GM23338 (cell line): ENCODE measurements around the gene TMPRSS11D. TPM values are rescaled to one million over a fixed set of nuclear protein-coding genes. Genes with fewer than 3 reads are reported as not detected.

Experiments
- ATAC-seq: fragments of 200-7000 bp; cut with Tn5 transposase; 3 replicates; pipeline ENCODE4 v1.9.1; 2020
- DNase-seq: peaks from one replicate; pipeline ENCODE4 v3.0.0-alpha.2; 2015; ENCODE audit warnings: low spot score
- H2AFZ ChIP-seq: fragments of 200-600 bp; sonication (generic); 2 replicates; pipeline ENCODE4 v1.8.0; 2016; ENCODE audit warnings: antibody characterized with exemption, mild to moderate bottlenecking, moderate library complexity
- H3F3A ChIP-seq: fragments of 200-600 bp; sonication (generic); replicated peaks from 2 replicates; pipeline ENCODE4 v1.8.0; 2017; ENCODE audit warnings: antibody characterized with exemption, mixed run types, low read depth
- H3K27ac ChIP-seq: fragments of 200-600 bp; sonication (generic); 2 replicates; pipeline ENCODE4 v1.6.1; 2016; ENCODE audit warnings: low read depth
- H3K27me3 ChIP-seq: fragments of 200-600 bp; sonication (generic); 2 replicates; pipeline ENCODE4 v1.8.0; 2016; ENCODE audit warnings: mild to moderate bottlenecking, mixed run types, moderate library complexity; ENCODE audit not compliant: insufficient read depth
- H3K36me3 ChIP-seq: fragments of 200-600 bp; sonication (generic); 2 replicates; pipeline ENCODE4 v1.8.0; 2016; ENCODE audit warnings: mild to moderate bottlenecking; ENCODE audit not compliant: insufficient read depth
- H3K4me1 ChIP-seq: fragments of 200-600 bp; sonication (generic); 2 replicates; pipeline ENCODE4 v1.8.0; 2016; ENCODE audit warnings: mild to moderate bottlenecking, moderate library complexity; ENCODE audit not compliant: insufficient read depth
- H3K4me2 ChIP-seq: fragments of 200-600 bp; sonication (generic); 2 replicates; pipeline ENCODE4 v1.7.1; 2017; ENCODE audit warnings: mixed run types
- H3K4me3 ChIP-seq: fragments of 200-600 bp; sonication (generic); 2 replicates; pipeline ENCODE4 v1.6.1; 2016; ENCODE audit warnings: mixed run types
- H3K79me2 ChIP-seq: fragments of 200-600 bp; sonication (generic); replicated peaks from 2 replicates; pipeline ENCODE4 v1.8.0; 2017; ENCODE audit warnings: mild to moderate bottlenecking; ENCODE audit not compliant: insufficient read depth
- H3K9me2 ChIP-seq: fragments of 200-600 bp; sonication (generic); 2 replicates; pipeline ENCODE4 v1.8.0; 2017; ENCODE audit not compliant: insufficient read depth
- H4K20me1 ChIP-seq: fragments of 200-600 bp; sonication (generic); replicated peaks from 2 replicates; pipeline ENCODE4 v1.8.0; 2017; ENCODE audit warnings: mild to moderate bottlenecking; ENCODE audit not compliant: insufficient read depth
- H3K27ac Mint-ChIP-seq: 2 replicates; pipeline ENCODE4 v1.8.0; 2020; ENCODE audit warnings: inconsistent platforms, mild to moderate bottlenecking, moderate library complexity, mixed read lengths
- H3K27me3 Mint-ChIP-seq: 3 replicates; pipeline ENCODE4 v1.8.0; 2022; ENCODE audit warnings: low read depth, mild to moderate bottlenecking, moderate library complexity, mixed read lengths, inconsistent platforms; ENCODE audit not compliant: insufficient read depth, poor library complexity
- H3K36me3 Mint-ChIP-seq: 3 replicates; pipeline ENCODE4 v1.8.0; 2021; ENCODE audit warnings: low read depth, mild to moderate bottlenecking, inconsistent platforms, moderate library complexity, mixed read lengths
- H3K4me1 Mint-ChIP-seq: 3 replicates; pipeline ENCODE4 v1.8.0; 2020; ENCODE audit warnings: mild to moderate bottlenecking, inconsistent platforms, mixed read lengths
- H3K4me3 Mint-ChIP-seq: 3 replicates; pipeline ENCODE4 v1.8.0; 2021; ENCODE audit warnings: moderate library complexity, mild to moderate bottlenecking, inconsistent platforms, mixed read lengths
- H3K9me3 Mint-ChIP-seq: 3 replicates; pipeline ENCODE4 v1.8.0; 2020; ENCODE audit warnings: moderate library complexity, mild to moderate bottlenecking, inconsistent platforms, mixed read lengths
- POLR2AphosphoS5 ChIP-seq: IDR thresholded peaks from 2 replicates; pipeline ENCODE4 v1.6.1; 2016; ENCODE audit warnings: antibody characterized with exemption, low read depth
- STAT1 ChIP-seq: IDR thresholded peaks from one replicate; pipeline ENCODE4 v1.6.1; 2016; ENCODE audit warnings: antibody characterized with exemption; ENCODE audit not compliant: unreplicated experiment
- polyA plus RNA-seq: library from polyadenylated mRNA; unstranded; fragments of >200 nt; fragmentation: Nextera tagmentation; extraction: Ambion mirVana; gene quantifications from 2 replicates; pipeline ENCODE4 v1.2.1, GENCODE V29; 2016
- total RNA-seq: library from RNA; depleted of rRNA; stranded (reverse); fragments of >200 nt; shearing (Covaris generic); gene quantifications from 2 replicates; pipeline ENCODE4 v1.2.3, GENCODE V29; 2014
- TF ChIP-seq, protein P1 (sequence below), 2 experiments: fragments of 200-600 bp in 1 of 2; sonication (generic) in 1 of 2; conservative IDR thresholded peaks; 2 replicates each; pipeline versions ENCODE4 v1.5.1 to v1.6.1; 2016 to 2017; ENCODE audit warnings: antibody characterized with exemption in 2 of 2, low read depth in 2 of 2, mild to moderate bottlenecking in 2 of 2, moderate library complexity in 1 of 2
- TF ChIP-seq, protein P2 (sequence below): IDR thresholded peaks from one replicate; pipeline ENCODE4 v1.6.1; 2018; ENCODE audit warnings: antibody characterized with exemption; ENCODE audit not compliant: unreplicated experiment
- TF ChIP-seq, protein P3 (sequence below): fragments of 250-450 bp; sonication (Bioruptor Pico); IDR thresholded peaks from 2 replicates; pipeline ENCODE4 v1.5.0; 2020; ENCODE audit warnings: mild to moderate bottlenecking, moderate library complexity

Gene TMPRSS11D
- total and polyA plus RNA-seq, 2 experiments from 2014 or later = not detected

- no peaks in the 10 kb centered on the region for H3K9me2 ChIP-seq
- no peaks in the 10 kb centered on the region for H3K36me3 ChIP-seq
- Mint-ChIP-seq H3K27ac (no peak overlapping the region), H3K4me1 (peaks cover 3% of the 10 kb centered on the region; the same call in 2 of the 3 replicates), H3K4me3 (no peak overlapping the region), H3K27me3 (no peaks in the 10 kb centered on the region), H3K36me3 (no peaks in the 10 kb centered on the region), H3K9me3 (no peaks in the 10 kb centered on the region)
- H2AFZ ChIP-seq = no peak overlapping the region
- no peak overlapping the region for H3K4me3 ChIP-seq
- TF ChIP-seq STAT1 = no peak
- TF ChIP-seq, protein P1, sequence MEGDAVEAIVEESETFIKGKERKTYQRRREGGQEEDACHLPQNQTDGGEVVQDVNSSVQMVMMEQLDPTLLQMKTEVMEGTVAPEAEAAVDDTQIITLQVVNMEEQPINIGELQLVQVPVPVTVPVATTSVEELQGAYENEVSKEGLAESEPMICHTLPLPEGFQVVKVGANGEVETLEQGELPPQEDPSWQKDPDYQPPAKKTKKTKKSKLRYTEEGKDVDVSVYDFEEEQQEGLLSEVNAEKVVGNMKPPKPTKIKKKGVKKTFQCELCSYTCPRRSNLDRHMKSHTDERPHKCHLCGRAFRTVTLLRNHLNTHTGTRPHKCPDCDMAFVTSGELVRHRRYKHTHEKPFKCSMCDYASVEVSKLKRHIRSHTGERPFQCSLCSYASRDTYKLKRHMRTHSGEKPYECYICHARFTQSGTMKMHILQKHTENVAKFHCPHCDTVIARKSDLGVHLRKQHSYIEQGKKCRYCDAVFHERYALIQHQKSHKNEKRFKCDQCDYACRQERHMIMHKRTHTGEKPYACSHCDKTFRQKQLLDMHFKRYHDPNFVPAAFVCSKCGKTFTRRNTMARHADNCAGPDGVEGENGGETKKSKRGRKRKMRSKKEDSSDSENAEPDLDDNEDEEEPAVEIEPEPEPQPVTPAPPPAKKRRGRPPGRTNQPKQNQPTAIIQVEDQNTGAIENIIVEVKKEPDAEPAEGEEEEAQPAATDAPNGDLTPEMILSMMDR (conservative IDR thresholded peaks at IDR 0.05; ENCODE audit: low read depth in 2 of 2) = peak; percentile 58 to 60
- peak; percentile 53 for DNase-seq
- H3K4me2 ChIP-seq = no peak overlapping the region
- no peaks in the 10 kb centered on the region for H3K4me1 ChIP-seq
- no peaks in the 10 kb centered on the region for H3F3A ChIP-seq
- H3K79me2 ChIP-seq = no peaks in the 10 kb centered on the region
- H4K20me1 ChIP-seq = no peaks in the 10 kb centered on the region
- H3K27me3 ChIP-seq = no peaks in the 10 kb centered on the region
- H3K27ac ChIP-seq = no peak overlapping the region
- ATAC-seq = peak; percentile 83
Measured at GRCh38 chr4:67871867-67872266, 11.9 kb downstream of the TMPRSS11D start.

GRCh38 chr4:67869580-67870190 is 14.1 kb downstream of the TMPRSS11D start:
- no peaks in the 10 kb centered on the region for H3K27me3 ChIP-seq
- Mint-ChIP-seq H3K27me3 (no peaks in the 10 kb centered on the region), H3K9me3 (no peaks in the 10 kb centered on the region), H3K4me1 (no peaks in the 10 kb centered on the region), H3K27ac (no peak overlapping the region), H3K36me3 (no peaks in the 10 kb centered on the region), H3K4me3 (no peak overlapping the region)
- no peaks in the 10 kb centered on the region for H3K36me3 ChIP-seq
- no peaks in the 10 kb centered on the region for H3K79me2 ChIP-seq
- H3K4me1 ChIP-seq = no peaks in the 10 kb centered on the region
- H4K20me1 ChIP-seq = no peaks in the 10 kb centered on the region
- H3K4me2 ChIP-seq = no peak overlapping the region
- no peak overlapping the region for H3K27ac ChIP-seq
- DNase-seq (no peak), ATAC-seq (no peak)
- TF ChIP-seq, protein P2, sequence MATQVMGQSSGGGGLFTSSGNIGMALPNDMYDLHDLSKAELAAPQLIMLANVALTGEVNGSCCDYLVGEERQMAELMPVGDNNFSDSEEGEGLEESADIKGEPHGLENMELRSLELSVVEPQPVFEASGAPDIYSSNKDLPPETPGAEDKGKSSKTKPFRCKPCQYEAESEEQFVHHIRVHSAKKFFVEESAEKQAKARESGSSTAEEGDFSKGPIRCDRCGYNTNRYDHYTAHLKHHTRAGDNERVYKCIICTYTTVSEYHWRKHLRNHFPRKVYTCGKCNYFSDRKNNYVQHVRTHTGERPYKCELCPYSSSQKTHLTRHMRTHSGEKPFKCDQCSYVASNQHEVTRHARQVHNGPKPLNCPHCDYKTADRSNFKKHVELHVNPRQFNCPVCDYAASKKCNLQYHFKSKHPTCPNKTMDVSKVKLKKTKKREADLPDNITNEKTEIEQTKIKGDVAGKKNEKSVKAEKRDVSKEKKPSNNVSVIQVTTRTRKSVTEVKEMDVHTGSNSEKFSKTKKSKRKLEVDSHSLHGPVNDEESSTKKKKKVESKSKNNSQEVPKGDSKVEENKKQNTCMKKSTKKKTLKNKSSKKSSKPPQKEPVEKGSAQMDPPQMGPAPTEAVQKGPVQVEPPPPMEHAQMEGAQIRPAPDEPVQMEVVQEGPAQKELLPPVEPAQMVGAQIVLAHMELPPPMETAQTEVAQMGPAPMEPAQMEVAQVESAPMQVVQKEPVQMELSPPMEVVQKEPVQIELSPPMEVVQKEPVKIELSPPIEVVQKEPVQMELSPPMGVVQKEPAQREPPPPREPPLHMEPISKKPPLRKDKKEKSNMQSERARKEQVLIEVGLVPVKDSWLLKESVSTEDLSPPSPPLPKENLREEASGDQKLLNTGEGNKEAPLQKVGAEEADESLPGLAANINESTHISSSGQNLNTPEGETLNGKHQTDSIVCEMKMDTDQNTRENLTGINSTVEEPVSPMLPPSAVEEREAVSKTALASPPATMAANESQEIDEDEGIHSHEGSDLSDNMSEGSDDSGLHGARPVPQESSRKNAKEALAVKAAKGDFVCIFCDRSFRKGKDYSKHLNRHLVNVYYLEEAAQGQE = no peak
- TF ChIP-seq POLR2AphosphoS5 = no peak
- TF ChIP-seq, protein P3, sequence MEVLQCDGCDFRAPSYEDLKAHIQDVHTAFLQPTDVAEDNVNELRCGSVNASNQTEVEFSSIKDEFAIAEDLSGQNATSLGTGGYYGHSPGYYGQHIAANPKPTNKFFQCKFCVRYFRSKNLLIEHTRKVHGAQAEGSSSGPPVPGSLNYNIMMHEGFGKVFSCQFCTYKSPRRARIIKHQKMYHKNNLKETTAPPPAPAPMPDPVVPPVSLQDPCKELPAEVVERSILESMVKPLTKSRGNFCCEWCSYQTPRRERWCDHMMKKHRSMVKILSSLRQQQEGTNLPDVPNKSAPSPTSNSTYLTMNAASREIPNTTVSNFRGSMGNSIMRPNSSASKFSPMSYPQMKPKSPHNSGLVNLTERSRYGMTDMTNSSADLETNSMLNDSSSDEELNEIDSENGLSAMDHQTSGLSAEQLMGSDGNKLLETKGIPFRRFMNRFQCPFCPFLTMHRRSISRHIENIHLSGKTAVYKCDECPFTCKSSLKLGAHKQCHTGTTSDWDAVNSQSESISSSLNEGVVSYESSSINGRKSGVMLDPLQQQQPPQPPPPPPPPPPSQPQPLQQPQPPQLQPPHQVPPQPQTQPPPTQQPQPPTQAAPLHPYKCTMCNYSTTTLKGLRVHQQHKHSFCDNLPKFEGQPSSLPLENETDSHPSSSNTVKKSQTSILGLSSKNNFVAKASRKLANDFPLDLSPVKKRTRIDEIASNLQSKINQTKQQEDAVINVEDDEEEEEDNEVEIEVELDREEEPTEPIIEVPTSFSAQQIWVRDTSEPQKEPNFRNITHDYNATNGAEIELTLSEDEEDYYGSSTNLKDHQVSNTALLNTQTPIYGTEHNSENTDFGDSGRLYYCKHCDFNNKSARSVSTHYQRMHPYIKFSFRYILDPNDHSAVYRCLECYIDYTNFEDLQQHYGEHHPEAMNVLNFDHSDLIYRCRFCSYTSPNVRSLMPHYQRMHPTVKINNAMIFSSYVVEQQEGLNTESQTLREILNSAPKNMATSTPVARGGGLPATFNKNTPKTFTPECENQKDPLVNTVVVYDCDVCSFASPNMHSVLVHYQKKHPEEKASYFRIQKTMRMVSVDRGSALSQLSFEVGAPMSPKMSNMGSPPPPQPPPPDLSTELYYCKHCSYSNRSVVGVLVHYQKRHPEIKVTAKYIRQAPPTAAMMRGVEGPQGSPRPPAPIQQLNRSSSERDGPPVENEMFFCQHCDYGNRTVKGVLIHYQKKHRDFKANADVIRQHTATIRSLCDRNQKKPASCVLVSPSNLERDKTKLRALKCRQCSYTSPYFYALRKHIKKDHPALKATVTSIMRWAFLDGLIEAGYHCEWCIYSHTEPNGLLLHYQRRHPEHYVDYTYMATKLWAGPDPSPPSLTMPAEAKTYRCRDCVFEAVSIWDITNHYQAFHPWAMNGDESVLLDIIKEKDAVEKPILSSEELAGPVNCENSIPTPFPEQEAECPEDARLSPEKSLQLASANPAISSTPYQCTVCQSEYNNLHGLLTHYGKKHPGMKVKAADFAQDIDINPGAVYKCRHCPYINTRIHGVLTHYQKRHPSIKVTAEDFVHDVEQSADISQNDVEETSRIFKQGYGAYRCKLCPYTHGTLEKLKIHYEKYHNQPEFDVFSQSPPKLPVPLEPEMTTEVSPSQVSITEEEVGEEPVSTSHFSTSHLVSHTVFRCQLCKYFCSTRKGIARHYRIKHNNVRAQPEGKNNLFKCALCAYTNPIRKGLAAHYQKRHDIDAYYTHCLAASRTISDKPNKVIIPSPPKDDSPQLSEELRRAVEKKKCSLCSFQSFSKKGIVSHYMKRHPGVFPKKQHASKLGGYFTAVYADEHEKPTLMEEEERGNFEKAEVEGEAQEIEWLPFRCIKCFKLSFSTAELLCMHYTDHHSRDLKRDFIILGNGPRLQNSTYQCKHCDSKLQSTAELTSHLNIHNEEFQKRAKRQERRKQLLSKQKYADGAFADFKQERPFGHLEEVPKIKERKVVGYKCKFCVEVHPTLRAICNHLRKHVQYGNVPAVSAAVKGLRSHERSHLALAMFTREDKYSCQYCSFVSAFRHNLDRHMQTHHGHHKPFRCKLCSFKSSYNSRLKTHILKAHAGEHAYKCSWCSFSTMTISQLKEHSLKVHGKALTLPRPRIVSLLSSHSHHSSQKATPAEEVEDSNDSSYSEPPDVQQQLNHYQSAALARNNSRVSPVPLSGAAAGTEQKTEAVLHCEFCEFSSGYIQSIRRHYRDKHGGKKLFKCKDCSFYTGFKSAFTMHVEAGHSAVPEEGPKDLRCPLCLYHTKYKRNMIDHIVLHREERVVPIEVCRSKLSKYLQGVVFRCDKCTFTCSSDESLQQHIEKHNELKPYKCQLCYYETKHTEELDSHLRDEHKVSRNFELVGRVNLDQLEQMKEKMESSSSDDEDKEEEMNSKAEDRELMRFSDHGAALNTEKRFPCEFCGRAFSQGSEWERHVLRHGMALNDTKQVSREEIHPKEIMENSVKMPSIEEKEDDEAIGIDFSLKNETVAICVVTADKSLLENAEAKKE = no peak
- H2AFZ ChIP-seq = no peak overlapping the region
- H3F3A ChIP-seq = no peaks in the 10 kb centered on the region
- no peaks in the 10 kb centered on the region for H3K9me2 ChIP-seq
- no peak overlapping the region for H3K4me3 ChIP-seq
